Lower lobe of right lung (tissue), 2 donors: Measurements from ENCODE around the gene CS. TPM values are rescaled to one million over a fixed set of nuclear protein-coding genes. Genes with fewer than 3 reads are reported as not detected.

Experiments
- ATAC-seq, 2 donors: fragments of 200-7000 bp; cut with Tn5 transposase; one replicate each; pipeline ENCODE4 v1.9.1; 2020 to 2022; ENCODE audit warnings: mild to moderate bottlenecking in 2 of 2, moderate library complexity in 2 of 2
- DNase-seq: peaks from one replicate; pipeline ENCODE4 v3.0.0-alpha.2; 2020
- H3K27ac ChIP-seq: fragments of 200-600 bp; one replicate; pipeline ENCODE4 v1.8.0; 2022
- H3K27me3 ChIP-seq: fragments of 200-600 bp; one replicate; pipeline ENCODE4 v1.8.0; 2022; ENCODE audit warnings: low read depth
- H3K36me3 ChIP-seq: fragments of 200-600 bp; one replicate; pipeline ENCODE4 v1.8.0; 2022; ENCODE audit warnings: mild to moderate bottlenecking
- H3K4me1 ChIP-seq: fragments of 200-600 bp; one replicate; pipeline ENCODE4 v1.8.0; 2022
- H3K4me3 ChIP-seq: fragments of 200-600 bp; one replicate; pipeline ENCODE4 v1.8.0; 2022; ENCODE audit warnings: mild to moderate bottlenecking
- H3K9me3 ChIP-seq: fragments of 200-600 bp; one replicate; pipeline ENCODE4 v1.8.0; 2022
- intact Hi-C: fragments of 100-400 bp; cut with DNase I; formaldehyde crosslinking; loops from one replicate; pipeline ENCODE4 v1.11.0; 2022
- total RNA-seq: library from RNA; stranded (reverse); fragmentation: NEBNext Ultra II Directional; extraction: Animal tissue kit (Norgen Biotek cat#: 25700); gene quantifications from one replicate; pipeline ENCODE4 v1.2.1, GENCODE V29; 2021
- TF ChIP-seq, protein P1 (sequence below): fragments of 200-600 bp; IDR thresholded peaks from one replicate; pipeline ENCODE4 v1.8.0; 2022; ENCODE audit warnings: antibody characterized with exemption, mild to moderate bottlenecking
- donor health status: DM: no; HTN: yes; CAD: no; lungs with severe emphysema.

CS gene
- total RNA-seq, 1 donor from 2014 or later = 175 TPM

DNA sequence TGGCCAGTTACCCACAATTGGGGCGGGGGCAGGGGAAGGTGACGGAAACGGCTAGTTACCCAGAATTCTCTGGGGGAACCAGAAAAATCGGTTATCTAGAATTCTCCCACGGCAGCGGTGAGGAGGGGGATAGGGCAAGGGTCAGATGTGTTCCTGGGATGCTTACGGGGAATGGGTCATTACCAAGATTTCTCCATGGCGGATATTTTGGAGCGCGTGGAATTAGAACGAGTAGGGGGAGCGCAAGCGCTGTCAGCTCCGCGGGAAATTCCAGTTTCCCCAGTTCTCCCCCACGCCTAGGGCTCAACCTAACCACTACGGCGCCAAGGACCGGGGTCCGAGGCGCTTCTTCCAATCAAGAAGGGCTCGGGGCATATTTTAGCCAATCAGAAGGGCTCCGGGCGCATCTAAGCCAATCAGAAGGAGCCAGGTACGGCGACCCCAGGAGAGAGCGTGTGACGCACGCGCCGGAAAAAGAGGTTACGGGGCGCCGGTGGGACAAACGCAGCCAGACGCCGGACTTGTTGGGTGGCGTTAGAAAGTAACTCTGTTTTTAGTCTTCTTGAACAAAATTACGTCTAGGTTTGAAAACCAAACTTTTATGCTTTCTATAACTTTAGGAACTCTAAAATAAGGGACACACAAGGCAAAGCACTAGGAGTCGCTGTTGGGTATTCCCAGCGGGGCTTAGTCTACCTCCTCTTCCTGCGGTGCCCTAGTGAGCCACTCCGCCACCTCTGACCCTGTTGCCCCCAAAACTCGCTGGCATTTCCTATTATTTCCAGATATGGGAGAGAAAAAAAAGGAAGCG, 33.8 kb upstream of the CS start, which contains the start of gene PAN2:
Gene PAN2 (minus strand): TSS at position 322 of the 811 bp plus-strand sequence. CDS start 906 bp downstream, outside the sequence.
- peak within 1 kb of the TSS; percentile 68 for H3K4me3 ChIP-seq
- no peaks in the 10 kb centered on the region for H3K9me3 ChIP-seq
- peak; percentile 96 for DNase-seq
- TF ChIP-seq, protein P1, sequence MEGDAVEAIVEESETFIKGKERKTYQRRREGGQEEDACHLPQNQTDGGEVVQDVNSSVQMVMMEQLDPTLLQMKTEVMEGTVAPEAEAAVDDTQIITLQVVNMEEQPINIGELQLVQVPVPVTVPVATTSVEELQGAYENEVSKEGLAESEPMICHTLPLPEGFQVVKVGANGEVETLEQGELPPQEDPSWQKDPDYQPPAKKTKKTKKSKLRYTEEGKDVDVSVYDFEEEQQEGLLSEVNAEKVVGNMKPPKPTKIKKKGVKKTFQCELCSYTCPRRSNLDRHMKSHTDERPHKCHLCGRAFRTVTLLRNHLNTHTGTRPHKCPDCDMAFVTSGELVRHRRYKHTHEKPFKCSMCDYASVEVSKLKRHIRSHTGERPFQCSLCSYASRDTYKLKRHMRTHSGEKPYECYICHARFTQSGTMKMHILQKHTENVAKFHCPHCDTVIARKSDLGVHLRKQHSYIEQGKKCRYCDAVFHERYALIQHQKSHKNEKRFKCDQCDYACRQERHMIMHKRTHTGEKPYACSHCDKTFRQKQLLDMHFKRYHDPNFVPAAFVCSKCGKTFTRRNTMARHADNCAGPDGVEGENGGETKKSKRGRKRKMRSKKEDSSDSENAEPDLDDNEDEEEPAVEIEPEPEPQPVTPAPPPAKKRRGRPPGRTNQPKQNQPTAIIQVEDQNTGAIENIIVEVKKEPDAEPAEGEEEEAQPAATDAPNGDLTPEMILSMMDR = peak; percentile 60
- no peaks in the 10 kb centered on the region for H3K27me3 ChIP-seq
- peaks cover 32% of the 10 kb centered on the region for H3K4me1 ChIP-seq
- H3K36me3 ChIP-seq = no peaks in the 10 kb centered on the region
- ATAC-seq = peak; percentile 99
- H3K27ac ChIP-seq = peak within 1 kb of the TSS; percentile 94
- intact Hi-C loops = no loop called here

DNA sequence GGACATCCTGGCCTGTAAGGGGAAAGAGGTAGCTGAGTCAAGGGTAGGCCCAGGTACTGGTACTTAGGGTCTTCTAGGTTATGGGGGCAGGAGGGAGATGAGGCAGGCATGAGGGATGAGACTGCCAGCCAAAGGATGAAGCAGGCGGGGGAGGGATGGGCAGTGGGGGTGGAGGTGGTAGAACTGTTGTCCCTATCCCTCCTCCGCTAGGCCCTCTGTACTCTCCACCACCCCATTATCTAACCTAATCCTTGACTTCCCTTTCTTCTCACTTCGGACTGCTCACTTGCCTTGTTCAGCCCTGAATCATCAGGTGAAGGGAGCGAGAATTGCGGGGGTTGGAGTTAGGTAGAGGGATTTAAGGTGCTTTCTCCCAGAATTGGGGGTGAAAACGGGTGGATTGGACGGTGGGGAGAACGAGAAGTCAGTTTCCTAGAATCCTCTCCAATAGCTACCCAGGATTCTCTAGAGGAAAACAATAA, 33.1 kb upstream of the CS start:
- TF ChIP-seq, protein P1 = no peak
- ATAC-seq (peak; percentile 5 to 18), DNase-seq (no peak)
- H3K27me3 ChIP-seq = no peaks in the 10 kb centered on the region
- peaks cover 26% of the 10 kb centered on the region for H3K4me1 ChIP-seq
- no peaks in the 10 kb centered on the region for H3K9me3 ChIP-seq
- peaks cover 4% of the 10 kb centered on the region for H3K36me3 ChIP-seq
- intact Hi-C loops = no loop called here
- H3K27ac ChIP-seq = peak overlapping the region; percentile 94
- peak overlapping the region; percentile 68 for H3K4me3 ChIP-seq

DNA sequence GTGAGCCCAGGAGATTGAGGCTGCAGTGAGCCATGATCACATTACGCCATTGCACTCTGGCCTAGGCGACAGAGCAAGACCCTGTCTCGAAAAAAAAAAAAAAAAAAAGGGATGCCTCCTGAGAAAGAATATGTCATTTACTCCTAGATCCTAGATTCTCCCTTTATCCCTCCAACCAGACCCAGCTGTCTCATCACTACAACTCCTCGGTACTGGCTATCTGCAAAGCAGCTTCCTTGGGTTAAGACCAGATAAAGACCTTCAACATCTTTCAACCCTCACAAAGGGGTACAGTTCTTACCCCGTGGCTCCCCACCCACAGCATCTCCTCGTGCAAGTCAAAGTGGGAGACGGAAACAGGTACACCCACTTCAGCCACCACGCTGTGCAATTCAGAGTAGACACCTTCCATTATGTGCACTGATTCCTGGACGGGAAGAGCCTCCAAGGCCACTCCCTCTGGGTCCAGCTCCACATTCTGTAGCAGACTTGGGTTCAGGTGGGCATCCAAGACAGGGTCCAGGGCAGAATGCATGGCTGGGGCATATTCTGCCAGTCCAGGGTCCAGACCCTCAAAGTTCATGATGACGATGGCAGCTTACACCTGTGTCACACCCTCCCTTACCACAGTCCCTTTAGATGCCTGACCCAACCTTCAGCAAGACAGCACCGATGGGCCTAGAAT, 32.5 kb upstream of the CS start:
- no peak for ATAC-seq
- TF ChIP-seq, protein P1 = no peak
- Histone ChIP-seq H3K27me3 (no peaks in the 10 kb centered on the region), H3K27ac (peak overlapping the region; percentile 94), H3K36me3 (peaks cover 10% of the 10 kb centered on the region), H3K9me3 (no peaks in the 10 kb centered on the region), H3K4me1 (peaks cover 20% of the 10 kb centered on the region), H3K4me3 (peak overlapping the region; percentile 68)
- intact Hi-C loops = no loop called here
- DNase-seq = no peak

DNA sequence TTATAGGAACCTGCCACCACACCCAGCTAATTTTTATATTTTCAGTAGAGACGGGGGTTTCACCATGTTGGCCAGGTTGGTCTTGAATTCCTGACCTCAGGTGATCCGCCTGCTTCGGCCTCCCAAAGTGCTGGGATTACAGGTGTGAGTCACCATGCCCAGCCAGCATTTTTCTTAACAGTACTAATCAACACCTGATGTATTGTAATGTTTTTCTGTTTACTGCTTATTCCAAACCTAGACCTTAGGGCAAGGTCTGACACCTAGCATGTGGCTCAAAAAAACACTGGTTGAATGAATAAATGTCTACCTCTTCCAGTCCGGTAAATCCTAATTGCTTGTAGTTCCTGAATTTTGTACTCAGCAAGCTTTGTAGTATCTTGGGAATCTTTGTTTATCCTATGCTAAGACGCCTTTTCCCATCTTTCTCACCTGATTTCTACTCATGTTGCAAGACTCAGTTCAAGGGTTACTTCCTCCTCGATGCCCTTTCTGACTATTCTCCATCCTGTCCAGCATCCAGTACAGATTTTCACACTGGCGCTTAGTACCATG, 30.9 kb upstream of the CS start:
- Histone ChIP-seq H3K27me3 (no peaks in the 10 kb centered on the region), H3K4me1 (peaks cover 17% of the 10 kb centered on the region), H3K4me3 (no peak overlapping the region), H3K36me3 (peaks cover 27% of the 10 kb centered on the region), H3K27ac (no peak overlapping the region), H3K9me3 (no peaks in the 10 kb centered on the region)
- TF ChIP-seq, protein P1 = no peak
- intact Hi-C loops = no loop called here
- no peak for ATAC-seq
- DNase-seq = no peak

DNA sequence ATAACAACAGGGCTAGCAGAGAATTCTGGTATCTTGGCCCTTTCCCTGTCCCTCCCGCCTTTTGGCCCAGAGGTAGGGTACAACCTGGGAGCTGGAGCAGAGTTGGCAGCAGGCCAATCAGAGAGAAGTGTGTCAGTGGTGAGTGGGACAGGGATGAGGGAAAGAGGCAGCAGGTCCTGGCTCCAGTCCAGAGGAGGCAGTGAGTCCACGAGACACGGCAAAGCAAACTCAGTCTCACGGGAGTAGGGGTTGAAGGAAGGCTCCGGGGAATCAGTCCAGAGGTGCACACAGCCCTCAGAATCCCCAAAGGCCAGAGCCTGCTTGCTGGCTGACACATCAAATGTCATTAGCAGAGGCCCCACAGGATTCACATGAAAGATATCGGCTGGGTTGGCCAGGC, 26.4 kb upstream of the CS start:
- TF ChIP-seq, protein P1 = no peak
- Histone ChIP-seq H3K27me3 (no peaks in the 10 kb centered on the region), H3K27ac (no peak overlapping the region), H3K36me3 (peaks cover 71% of the 10 kb centered on the region), H3K4me1 (no peaks in the 10 kb centered on the region), H3K4me3 (no peak overlapping the region), H3K9me3 (no peaks in the 10 kb centered on the region)
- intact Hi-C loops = no loop called here
- no peak for DNase-seq
- ATAC-seq = no peak
